GM19240 (cell line): ENCODE measurements around the gene PCNX2.

Experiments
- DNase-seq: peaks from one replicate; pipeline ENCODE4 v3.0.0; 2011; ENCODE audit warnings: low spot score; ENCODE audit not compliant: insufficient read length

PCNX2 gene

DNA sequence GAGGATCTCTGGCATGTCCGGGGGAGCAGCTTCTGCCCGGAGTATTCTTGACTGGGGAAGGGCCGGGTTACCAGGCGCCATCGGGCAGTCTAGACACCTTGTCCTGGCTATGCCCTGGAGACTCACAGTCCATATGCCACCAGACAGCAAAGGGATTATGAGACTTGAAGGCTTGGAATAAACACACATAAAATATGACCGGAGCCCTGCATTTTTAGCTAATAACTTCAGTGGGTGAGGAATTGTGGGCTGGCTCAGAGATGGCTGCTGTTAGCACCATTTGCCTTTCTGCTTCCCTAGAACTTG, 329.7 kb downstream of the PCNX2 start:
- no peak for DNase-seq

DNA sequence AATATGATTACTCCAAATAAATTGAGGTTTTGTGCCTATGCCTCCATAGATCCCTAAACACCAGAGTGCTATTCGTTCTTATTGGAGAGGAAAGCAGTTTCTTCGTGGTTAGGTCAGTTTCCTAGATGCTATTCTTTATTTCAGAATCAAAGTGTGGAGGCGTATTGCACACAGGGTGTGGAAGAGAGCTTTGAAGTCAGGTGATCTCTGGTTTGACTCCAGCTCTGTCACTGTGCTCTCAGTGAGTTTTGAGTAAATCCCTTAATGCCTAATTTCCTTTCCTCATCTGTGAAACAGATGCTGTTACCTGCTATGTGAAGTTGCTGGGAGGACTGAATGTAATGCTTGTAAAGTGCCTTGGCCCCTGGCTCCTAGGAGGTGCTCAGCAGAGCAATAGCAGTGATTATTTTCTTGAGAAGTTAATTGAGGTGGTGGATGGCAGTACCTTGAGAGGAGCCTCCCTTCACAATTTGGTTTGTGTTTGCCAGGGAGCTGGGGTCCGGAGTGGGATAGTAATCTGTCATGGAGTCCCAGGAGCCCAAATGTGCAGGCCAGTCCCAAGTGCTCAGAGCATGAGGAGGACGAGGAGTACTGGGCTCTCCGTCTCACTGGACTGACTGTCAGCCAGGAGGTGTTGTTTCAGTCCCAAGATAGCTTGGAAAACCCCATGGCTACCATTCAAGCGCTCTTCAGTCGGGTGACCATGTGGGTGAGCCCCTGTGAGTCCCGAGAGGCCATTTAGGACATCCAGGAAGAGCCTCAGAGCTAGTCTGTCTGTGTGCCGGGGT, 330.2 kb downstream of the PCNX2 start:
- DNase-seq = no peak

DNA sequence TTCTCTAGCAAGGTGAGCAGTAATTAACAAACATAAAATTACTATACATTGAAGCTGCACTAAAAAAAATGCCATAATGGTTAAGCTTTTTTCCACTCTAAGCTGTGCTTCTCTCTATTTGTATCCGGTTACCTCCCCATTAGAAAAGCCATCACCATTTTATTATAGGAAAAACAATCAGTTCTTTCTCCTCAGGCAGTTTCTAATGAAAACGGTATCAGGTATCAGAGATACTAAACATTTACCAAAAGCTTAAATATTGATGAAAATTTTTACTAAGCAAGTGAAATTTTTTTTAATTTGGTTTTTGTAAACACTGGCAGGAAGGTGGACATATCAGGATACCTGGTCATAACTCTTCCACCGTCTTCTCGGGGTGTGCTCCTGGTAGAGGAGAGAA, 330.9 kb downstream of the PCNX2 start:
- no peak for DNase-seq

DNA sequence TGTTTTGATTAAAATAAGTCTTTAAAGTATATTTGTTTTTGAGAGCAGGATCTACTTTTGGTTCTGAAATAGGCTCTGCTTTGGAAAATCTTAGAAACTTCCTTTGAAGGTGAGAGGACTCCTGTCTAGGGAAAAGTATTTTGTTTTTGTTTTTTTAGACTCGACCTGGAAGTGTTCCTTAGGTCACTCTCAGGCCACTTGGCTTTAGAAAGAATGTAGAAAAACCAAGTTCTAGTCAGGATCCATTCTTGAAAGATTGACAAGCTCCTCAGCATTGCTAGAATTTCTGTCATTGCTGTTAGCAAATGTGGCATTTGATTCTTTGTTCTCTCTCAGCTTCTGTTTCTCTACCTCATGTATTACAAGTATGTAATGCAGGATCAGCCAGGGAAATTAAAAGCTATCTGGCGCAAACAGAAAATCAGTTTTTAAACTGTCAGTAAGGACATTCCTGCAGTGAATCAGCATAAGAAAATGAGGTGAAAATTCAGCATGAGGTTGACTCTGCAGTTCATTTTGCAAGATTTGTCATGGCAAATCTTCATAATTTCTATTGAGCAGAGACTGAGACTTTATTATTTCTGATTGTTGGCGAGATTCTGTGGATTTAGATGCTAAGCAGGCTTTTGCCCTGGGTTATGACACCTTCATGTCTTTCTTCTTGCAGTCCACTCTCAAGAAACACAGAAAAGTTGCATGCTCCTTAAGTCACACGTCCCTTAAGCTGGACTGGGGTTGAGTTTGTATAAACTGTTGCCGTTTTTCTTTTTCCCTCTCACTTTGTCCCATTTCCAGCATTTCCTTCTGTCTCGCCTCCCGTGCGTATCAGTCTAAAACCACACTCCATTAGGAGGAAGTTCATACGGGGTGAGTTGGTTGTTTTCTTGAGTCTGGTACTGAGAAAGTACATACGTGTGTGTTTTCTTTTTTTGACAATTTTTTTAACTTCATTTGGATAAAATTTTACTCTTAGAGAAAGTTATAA, 332.5 kb downstream of the PCNX2 start:
- DNase-seq = no peak

DNA sequence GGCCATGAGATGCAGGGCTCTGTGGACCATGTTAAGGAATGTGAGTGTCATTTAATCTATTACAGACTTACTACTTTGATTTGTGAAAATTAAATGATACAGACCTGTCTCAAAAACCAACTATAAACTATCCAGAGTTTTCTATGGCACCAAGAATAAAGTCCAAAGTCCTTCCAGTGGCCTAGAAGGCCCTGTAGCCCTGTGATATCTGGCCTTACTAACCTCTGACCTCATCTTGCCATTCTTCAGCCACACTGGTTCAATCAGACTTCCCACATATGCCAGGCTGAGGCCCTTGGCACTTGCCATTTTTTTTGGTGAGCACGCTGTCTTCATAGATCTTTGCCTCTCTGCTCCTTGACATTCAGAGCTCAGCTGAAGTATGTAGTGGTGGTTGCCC, 337.5 kb downstream of the PCNX2 start:
- no peak for DNase-seq

DNA sequence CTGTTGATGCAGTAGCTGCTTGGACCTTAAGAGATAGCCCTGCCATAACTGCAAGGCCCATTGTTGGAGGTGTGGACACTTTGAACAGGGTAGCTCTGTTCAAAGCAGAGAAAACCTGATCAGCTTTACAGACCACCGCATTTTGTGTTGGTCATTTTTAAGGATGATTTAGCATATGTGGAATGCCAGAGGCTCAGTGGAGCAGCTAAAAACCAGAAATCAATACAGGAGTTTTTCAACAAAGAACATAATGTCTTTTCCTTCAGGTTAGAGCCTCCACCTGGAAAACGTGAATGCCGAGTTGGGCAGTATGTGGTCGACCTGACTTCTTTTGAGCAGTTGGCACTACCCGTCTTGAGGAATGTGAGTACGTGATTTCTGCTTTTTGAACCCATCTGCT, 339.4 kb downstream of the PCNX2 start:
- DNase-seq = no peak

DNA sequence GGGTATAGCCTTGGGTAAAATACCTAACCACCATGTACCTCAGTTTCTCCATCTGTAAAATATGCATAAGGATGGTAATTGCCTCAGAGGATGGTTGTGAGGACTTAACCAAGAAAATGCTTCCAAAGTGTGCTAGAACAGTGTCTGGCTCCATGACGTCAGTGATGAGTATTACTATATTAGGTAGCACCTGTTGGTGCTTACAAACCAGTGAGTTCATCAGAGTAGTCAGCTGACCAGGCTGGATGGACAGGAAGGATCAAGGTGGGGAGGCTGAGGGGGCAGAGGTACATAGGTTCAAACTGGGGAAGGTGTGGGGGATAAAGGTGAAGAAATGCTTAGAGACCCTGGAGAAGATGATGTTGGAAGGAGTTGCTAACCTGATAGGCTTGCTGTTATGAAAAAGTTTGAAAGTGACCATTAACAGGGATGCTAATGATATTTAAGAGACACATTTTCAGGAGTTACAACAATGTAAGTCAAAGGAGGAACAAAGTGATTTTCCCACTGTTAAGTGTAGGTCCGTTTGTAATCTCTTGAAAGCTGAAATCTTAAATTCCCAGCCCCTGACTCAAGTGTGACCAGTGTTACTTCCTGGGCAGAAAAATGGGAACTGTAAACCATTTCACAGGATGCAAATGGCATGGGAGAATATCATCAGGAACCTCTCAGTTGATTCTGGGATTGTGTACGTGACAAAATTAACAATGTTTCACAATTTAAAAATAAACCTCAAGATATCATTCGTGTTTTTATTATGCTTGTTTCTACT, 340.7 kb downstream of the PCNX2 start:
- DNase-seq = no peak

DNA sequence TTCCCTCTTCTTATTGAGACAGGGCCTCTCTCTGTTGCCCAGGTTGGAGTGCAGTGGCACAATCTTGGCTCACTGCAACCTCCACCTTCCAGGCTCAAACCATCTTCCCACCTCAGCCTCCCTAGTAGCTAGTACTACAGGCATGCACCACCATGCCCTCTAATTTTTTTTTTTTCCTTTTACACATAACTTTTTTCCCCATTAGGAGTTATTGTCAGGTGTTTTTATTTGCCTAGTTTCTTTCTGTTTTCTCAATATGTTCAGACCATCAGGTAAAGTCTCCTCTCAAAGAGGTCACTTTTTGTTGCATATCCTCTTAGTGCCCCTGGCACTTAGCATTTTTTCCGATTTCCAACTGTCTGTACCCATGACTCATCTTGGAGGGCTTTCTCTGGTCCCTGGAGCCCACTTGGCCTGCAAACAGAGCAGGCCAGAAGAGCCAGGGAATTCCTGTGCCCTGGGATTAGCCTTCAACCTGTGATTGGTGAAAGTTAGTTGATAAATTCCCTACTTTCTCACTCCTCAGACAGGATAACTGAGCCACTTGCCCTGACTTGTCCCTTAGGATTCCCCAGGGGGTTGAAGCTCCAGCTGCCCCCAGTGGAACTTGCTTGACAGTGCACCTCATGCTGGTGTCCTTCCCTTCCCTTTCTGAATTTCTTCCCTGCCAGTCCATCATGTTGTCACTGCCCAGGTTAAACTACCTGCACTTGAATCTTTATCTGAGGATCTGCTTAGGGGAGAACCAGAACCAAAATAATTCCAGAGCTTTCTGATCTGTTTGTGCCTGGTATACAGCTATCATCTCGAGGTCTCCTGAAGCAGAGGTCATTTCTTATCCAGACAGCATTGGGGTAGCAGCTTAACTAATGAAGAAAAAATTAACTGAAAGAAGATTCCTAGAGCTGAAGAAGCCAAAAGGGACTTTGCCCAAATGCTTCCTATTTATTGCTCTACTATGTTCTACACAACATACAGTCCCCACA, 342.7 kb downstream of the PCNX2 start:
- DNase-seq = no peak

DNA sequence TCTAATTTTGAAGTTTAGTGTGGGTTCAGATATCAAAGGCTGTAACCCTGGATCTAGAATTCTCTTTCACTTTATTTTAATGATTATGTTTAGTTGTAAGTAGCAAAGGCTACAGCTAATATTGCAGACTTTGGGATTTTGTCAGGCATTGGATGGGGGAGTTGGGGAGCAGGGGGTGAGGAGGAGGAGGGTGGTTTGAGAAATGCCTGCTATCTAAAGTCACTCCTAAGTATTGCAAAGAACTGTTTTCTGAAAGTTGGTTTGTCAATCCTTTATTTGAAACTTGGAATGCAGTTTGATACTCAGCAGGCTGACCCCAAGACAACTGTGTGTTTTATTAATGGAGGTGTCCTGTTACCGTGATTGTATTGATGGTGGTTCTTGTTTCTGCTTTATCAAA, 343.9 kb downstream of the PCNX2 start:
- no peak for DNase-seq

DNA sequence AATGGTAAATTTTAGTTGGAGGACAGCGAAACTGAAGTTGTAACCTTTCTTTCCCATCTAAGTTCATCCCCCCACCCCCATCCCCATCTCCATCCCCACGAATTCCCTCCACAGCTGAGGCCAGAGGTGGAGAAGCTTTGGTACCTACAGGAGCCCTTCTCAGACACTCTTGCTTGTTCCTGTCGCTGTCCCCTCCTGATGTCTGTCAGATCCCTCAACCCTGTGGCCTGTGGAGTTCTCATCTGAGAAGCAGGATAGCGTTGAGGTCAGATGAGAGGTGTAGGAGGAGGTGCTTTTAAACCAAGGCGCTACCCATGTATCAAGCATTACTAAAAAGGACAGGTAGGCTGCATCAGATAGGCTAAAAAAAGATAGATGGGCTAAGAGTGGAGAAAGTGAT, 344.3 kb downstream of the PCNX2 start:
- DNase-seq = no peak

DNA sequence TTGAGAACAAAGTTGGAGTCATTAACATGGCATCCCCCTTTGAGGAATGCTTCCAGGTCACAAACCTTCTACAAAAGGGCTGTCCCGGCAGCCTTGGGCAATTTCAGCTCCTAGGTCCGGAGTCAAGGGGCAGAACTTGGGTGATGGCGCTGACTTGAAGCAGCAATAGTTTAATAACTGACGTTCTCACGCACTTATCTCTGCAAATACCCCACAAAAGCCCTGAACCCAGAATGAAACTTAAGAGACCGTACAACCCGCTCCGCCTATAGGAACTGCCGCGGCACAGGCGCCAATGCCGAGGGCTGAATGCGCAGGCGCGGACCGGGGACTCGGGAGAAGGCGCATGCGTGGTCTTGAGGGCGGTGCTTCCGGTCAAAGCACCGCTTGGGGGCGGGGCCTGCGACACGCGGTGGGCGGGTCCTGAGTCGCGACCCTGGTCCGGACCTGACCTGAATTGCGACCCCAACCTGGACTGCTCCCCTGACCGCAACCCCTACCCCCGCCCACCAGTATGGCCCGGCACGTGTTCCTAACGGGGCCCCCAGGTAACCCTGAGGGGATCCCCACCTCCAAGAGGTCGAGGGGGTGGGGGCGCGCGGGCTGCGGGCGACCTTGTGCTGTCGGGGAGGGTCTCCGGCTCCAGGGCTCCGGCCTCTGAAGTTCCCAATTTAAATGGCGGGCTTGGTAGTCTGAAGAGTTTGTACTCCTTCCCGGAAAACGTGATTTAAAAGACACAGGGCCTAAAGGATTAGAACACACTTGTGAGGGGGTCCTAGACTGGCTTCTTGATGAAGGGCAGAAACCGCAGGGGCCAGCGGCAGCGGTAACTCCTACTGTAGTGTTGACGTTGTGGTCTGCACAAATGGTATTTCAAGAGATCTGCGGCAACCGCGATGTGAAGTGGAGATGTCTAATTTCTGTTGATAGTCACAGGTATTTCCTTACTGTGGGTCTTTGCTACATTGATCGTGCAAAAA, 345.0 kb downstream of the PCNX2 start, which contains the start of gene NTPCR:
Gene NTPCR, plus strand, starts transcription at position 415 of the 980 bp plus-strand sequence. Its CDS starts 100 bp downstream, at position 515.
- DNase-seq = peak; percentile 89

GRCh38 chr1:232949636-232950196, 345.8 kb downstream of the PCNX2 start:
- DNase-seq = no peak

DNA sequence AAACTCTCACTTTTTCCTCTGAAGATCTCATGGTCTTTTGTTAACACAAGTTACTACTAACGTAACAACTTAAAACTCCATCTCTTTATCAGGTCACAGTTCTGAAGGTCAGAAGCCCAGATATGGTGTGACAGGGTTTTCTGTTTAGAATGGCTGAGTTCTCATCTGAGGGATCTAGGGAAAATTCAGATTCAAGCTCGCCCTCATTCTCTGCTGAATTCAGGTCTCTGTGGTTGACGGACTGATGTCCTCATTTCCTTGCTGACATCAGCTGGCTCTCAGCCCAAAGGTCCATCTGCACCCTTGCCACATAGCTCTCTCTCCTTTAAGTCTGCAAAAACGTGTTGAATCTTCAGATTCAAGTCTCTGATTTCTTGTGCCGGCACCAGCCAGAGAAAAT, 351.2 kb downstream of the PCNX2 start:
- no peak for DNase-seq

DNA sequence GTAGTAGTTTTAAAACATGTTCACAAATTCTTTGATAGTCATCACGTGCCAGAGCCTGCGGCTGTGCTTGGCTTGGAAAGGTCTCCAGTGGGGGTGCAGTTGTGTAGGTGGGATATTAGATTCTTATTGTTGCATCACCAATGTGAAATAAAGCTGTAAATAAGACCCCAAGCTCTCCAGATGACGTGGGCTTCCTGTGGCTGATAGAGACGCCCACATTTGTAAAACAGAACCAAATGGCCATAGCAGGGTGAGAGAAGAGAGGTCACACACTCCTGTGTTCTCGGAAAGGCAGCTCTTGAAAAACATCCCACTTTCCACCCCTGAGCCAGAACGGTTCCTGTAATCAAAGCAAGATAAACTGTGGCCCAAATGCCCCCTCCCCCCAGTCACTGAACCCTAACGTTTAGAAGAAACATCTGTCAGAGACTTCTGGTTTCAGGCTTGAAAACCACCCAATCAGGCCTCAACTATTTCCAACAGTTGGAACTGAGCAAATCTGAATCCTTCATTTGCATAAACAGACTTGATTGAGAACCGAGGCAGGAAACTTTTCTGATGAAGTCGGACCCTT, 351.8 kb downstream of the PCNX2 start:
- DNase-seq = no peak

DNA sequence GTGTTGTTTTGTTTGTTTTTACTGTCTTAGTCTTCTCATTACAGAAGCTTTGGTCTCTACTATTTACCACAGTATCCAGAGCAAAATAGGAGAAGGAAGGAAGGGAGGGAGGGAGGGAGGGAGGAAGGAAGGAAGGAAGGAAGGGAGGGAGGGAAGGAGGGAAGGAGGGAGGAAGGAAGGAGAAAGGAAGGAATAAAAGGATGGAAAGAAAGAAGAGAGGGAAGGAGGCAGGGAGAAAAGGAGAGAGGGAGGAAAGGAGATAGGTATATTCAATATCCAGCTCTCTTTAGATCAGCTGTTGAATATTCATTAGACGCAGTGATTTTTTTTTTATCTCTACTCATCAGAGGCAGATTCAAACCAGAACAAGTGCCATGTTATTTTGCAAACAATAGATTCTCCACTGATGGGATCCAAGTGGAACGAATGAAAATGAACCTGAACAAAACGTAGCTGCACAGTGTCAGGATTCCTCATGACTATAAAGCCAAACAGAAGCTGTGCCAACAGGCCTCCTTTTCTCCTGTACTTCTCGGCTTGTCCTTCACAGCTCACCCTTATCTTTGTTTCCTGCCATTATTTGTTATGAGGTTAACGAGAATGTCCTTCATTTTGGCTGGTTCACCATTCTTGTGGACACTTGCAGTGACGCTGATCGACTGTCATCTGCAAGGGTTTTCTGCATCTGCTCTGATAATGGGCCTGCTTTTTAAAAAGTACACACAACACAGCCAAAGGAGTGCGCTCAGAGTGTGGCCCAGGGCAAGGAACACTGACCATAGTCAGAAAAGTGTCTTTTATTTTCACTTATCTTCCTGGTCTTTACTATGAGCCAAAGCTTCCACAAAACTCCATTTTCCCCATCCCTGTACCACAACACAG, 352.9 kb downstream of the PCNX2 start:
- no peak for DNase-seq

DNA sequence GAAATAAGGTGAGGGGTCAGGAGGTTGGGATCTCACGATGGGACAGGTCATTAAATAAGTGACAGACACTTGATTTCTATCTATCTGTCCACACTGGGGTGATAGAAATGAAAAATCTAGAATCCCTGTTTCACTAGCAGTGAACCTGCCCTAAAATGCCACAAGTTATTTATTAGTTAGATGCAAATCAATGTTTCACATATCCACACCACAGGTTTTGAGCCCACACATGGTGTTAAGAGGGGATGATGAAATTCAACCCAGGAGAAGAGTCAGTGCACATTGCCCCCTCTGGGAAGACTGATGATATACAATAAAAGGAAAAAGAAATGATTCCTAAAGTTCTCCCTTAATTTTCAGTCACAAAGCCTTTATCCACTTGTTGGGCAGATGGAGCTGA, 355.3 kb downstream of the PCNX2 start:
- DNase-seq = no peak

DNA sequence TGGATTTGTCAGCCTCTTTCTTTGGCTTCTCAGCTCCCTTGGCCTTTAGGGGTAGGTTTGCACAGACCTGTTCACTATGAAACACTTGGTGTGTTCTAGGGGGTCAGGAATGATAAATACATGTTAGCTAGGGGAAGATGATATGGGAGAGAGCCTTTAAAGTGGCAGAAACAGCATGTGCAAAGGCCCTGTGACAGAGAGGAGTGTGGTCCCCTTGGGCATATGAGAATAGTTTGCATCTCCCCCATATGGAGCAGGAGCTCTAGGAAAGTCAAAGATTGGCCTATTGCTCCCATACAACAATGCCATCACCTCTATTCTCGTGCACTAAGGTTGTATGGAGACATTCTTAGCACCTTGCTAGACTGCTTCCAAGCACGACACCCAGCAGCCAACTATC, 355.8 kb downstream of the PCNX2 start:
- DNase-seq = no peak

GRCh38 chr1:232938926-232939325, 356.6 kb downstream of the PCNX2 start:
- no peak for DNase-seq
